WERI-Rb-1 (cell line): ENCODE measurements around the gene MRPL32.
A peak's percentile ranks its signal among the peaks of the same experiment; 100 is the strongest.

Experiments used
- DNase-seq: peaks from one replicate; pipeline ENCODE4 v3.0.0-alpha.2; 2020
- H3K27ac ChIP-seq: fragments of 250-450 bp; sonication (Bioruptor Pico); 2 replicates; pipeline ENCODE4 v1.5.1; 2020; ENCODE audit warnings: mild to moderate bottlenecking, moderate library complexity
- H3K27me3 ChIP-seq: fragments of 250-450 bp; sonication (Bioruptor Pico); 2 replicates; pipeline ENCODE4 v1.5.1; 2021; ENCODE audit warnings: mild to moderate bottlenecking, low read depth, moderate library complexity; ENCODE audit not compliant: insufficient read depth, severe bottlenecking
- H3K36me3 ChIP-seq: fragments of 250-450 bp; sonication (Bioruptor Pico); 2 replicates; pipeline ENCODE4 v1.5.1; 2020; ENCODE audit warnings: mild to moderate bottlenecking, moderate library complexity
- H3K4me3 ChIP-seq: 2 replicates; pipeline ENCODE4 v1.5.1; 2011; ENCODE audit warnings: low read depth, mild to moderate bottlenecking, control low read depth, low read length
- H3K9me3 ChIP-seq: fragments of 250-450 bp; sonication (Bioruptor Pico); 2 replicates; pipeline ENCODE4 v1.5.1; 2021; ENCODE audit warnings: mild to moderate bottlenecking, moderate library complexity; ENCODE audit not compliant: severe bottlenecking
- TF ChIP-seq, protein P1 (sequence below): IDR thresholded peaks from 2 replicates; pipeline ENCODE4 v1.5.1; 2011; ENCODE audit warnings: low read depth, mild to moderate bottlenecking, control low read depth, inconsistent platforms, low read length

The MRPL32 gene

DNA sequence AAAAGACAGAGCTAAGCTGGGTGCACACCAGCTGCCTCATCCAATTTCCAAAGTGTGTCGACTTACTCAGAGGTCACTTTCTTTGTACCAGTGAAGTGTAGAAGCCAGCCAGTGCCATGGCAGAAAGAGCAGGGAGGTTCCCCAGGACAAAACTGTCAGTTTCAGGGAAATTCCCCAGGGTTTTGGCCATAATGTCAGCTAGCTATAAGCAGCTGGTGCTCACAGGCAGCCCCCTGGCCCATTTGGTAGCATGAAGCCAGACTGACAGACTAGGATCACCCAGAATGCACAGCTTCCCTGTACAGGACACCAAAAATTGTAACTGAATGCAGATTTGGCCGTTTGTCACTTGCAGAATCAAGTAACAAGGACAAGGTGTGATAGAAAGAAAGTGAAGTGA, 28.6 kb downstream of the MRPL32 start:
- DNase-seq: no peak
- TF ChIP-seq, protein P1, sequence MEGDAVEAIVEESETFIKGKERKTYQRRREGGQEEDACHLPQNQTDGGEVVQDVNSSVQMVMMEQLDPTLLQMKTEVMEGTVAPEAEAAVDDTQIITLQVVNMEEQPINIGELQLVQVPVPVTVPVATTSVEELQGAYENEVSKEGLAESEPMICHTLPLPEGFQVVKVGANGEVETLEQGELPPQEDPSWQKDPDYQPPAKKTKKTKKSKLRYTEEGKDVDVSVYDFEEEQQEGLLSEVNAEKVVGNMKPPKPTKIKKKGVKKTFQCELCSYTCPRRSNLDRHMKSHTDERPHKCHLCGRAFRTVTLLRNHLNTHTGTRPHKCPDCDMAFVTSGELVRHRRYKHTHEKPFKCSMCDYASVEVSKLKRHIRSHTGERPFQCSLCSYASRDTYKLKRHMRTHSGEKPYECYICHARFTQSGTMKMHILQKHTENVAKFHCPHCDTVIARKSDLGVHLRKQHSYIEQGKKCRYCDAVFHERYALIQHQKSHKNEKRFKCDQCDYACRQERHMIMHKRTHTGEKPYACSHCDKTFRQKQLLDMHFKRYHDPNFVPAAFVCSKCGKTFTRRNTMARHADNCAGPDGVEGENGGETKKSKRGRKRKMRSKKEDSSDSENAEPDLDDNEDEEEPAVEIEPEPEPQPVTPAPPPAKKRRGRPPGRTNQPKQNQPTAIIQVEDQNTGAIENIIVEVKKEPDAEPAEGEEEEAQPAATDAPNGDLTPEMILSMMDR: no peak
- no peaks in the 10 kb centered on the region for H3K27me3 ChIP-seq
- no peak overlapping the region for H3K27ac ChIP-seq
- H3K36me3 ChIP-seq: no peaks in the 10 kb centered on the region
- H3K9me3 ChIP-seq: peaks cover 2% of the 10 kb centered on the region
- no peak overlapping the region for H3K4me3 ChIP-seq

GRCh38 chr7:42961170-42961569, 29.0 kb downstream of the MRPL32 start:
- Histone ChIP-seq H3K27ac (no peak overlapping the region), H3K4me3 (no peak overlapping the region), H3K27me3 (no peaks in the 10 kb centered on the region), H3K9me3 (peaks cover 2% of the 10 kb centered on the region), H3K36me3 (no peaks in the 10 kb centered on the region)
- TF ChIP-seq, protein P1: no peak
- peak; percentile 40 for DNase-seq

- DNase-seq: no peak
- no peak overlapping the region for H3K27ac ChIP-seq
Observed at GRCh38 chr7:42964293-42964692, 32.1 kb downstream of the MRPL32 start.

DNA sequence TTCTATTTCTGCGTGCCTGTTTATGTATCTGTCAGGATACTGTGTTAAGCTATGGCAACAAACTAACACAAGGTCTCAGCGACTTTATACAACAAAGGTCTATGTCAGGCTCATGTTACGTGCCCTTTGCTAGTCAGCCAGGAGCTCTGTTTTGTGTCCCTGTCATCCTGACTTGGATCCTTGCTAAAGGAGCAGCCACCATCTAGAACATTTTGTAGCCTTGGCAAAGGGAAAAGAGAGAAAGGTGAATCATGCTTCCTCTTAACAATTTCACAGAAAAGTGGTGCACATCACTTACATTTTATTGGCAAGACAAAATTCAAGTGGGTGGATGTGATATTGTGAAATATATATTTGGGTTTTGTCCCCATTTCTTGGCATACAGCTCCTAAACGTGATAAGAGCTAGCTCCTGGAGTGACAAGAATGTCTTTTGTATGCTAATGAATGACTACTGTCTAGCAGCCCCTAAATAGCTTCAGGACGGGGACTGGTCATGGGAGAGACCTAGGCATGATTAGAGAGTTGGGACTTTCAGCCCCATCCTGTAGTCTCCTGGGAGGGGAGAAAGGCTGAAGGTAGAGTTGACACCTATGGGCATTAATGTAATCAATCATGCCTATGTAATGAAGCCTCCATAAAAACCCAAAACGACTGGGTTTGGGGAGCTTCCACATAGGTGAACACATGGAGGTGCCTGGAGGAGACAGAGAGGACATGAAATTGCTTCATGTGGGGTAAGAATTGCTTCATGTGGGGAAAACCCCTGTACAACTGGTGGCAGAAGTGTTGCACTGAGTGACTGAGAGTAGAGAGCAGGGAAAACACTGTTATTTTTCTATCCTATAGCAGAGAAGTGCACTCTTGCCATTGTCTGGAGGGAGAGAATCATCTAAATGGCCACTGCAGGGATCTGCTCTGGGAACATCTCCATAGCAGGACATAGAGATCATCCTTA, 33.0 kb downstream of the MRPL32 start:
- no peak overlapping the region for H3K4me3 ChIP-seq
- no peak overlapping the region for H3K27ac ChIP-seq
- TF ChIP-seq, protein P1: no peak
- no peaks in the 10 kb centered on the region for H3K9me3 ChIP-seq
- H3K27me3 ChIP-seq: no peaks in the 10 kb centered on the region
- H3K36me3 ChIP-seq: no peaks in the 10 kb centered on the region
- DNase-seq: no peak

More at GRCh38 chr7:42964293-42964692, 32.1 kb downstream of the MRPL32 start:
- no peaks in the 10 kb centered on the region for H3K27me3 ChIP-seq
- peaks cover 2% of the 10 kb centered on the region for H3K9me3 ChIP-seq
- H3K4me3 ChIP-seq: no peak overlapping the region
- TF ChIP-seq, protein P1: no peak
- no peaks in the 10 kb centered on the region for H3K36me3 ChIP-seq

- no peak overlapping the region for H3K4me3 ChIP-seq
- no peak overlapping the region for H3K27ac ChIP-seq
- H3K36me3 ChIP-seq: no peaks in the 10 kb centered on the region
- DNase-seq: no peak
- TF ChIP-seq, protein P1: no peak
- H3K27me3 ChIP-seq: no peaks in the 10 kb centered on the region
- H3K9me3 ChIP-seq: no peaks in the 10 kb centered on the region
Observed at GRCh38 chr7:42967391-42967790, 35.2 kb downstream of the MRPL32 start.
